ENCODE data around the gene C5AR1.
"Not testable (repeated sequence)": the region's sequence is repeated elsewhere in the genome, so short reads cannot be mapped to it uniquely, and the experiment has no call there.

Gene C5AR1

GRCh38 chr19:47343194-47343802 lies 33.6 kb downstream of the C5AR1 start:
- DNase-seq (ENCODE audit: low read depth), result no peak
- H3K4me3 ChIP-seq (ENCODE audit: low read length), result no peak overlapping the region
- no peak for TF ChIP-seq CTCF (IDR thresholded peaks at IDR 0.05; ENCODE audit: insufficient read depth, low read depth, low read length, missing control alignments)

- DNase-seq (ENCODE audit: low read depth), result no peak
- H3K4me3 ChIP-seq (ENCODE audit: low read length), result no peak overlapping the region
- TF ChIP-seq CTCF (IDR thresholded peaks at IDR 0.05; ENCODE audit: insufficient read depth, low read depth, low read length, missing control alignments), result no peak
Observed at GRCh38 chr19:47344425-47344824, 34.8 kb downstream of the C5AR1 start.

GRCh38 chr19:47346024-47346423 lies 36.4 kb downstream of the C5AR1 start:
- not testable (repeated sequence) for H3K4me3 ChIP-seq (ENCODE audit: low read length); DNase-seq (ENCODE audit: low read depth)

- DNase-seq (ENCODE audit: low read depth), result peak; percentile 99
- peak within 1 kb of the TSS; percentile 99 for H3K4me3 ChIP-seq (ENCODE audit: low read length)
- TF ChIP-seq CTCF (IDR thresholded peaks at IDR 0.05; ENCODE audit: insufficient read depth, low read depth, low read length, missing control alignments), result peak; percentile 92
Observed at GRCh38 chr19:47348819-47349795, 39.4 kb downstream of the C5AR1 start, which contains the start of gene DHX34. Gene DHX34 (plus strand): TSS chr19:47349315. CDS start chr19:47353031, 3,716 bp downstream.

- DNase-seq (ENCODE audit: low read depth), result no peak
- no peak overlapping the region for H3K4me3 ChIP-seq (ENCODE audit: low read length)
Observed at GRCh38 chr19:47350630-47351029, 41.0 kb downstream of the C5AR1 start.

GRCh38 chr19:47351548-47351947 lies 41.9 kb downstream of the C5AR1 start:
- no peak for TF ChIP-seq CTCF (IDR thresholded peaks at IDR 0.05; ENCODE audit: insufficient read depth, low read depth, low read length, missing control alignments)
- H3K4me3 ChIP-seq (ENCODE audit: low read length), result no peak overlapping the region
- DNase-seq (ENCODE audit: low read depth), result peak; percentile 41

More at GRCh38 chr19:47350630-47351029, 41.0 kb downstream of the C5AR1 start:
- no peak for TF ChIP-seq CTCF (IDR thresholded peaks at IDR 0.05; ENCODE audit: insufficient read depth, low read depth, low read length, missing control alignments)

GRCh38 chr19:47352095-47352494 lies 42.4 kb downstream of the C5AR1 start:
- H3K4me3 ChIP-seq (ENCODE audit: low read length), result no peak overlapping the region
- TF ChIP-seq CTCF (IDR thresholded peaks at IDR 0.05; ENCODE audit: insufficient read depth, low read depth, low read length, missing control alignments), result no peak
- DNase-seq (ENCODE audit: low read depth), result no peak

Measured in epithelial cell of esophagus (primary cell).